Loucy (cell line): ENCODE measurements around the gene AGBL4.

Source experiments
- CTCF ChIP-seq: fragments of 200-600 bp; sonication (generic); conservative IDR thresholded peaks from 2 replicates; pipeline ENCODE4 v1.5.1; 2014; ENCODE audit warnings: mild to moderate bottlenecking, antibody characterized with exemption, low read length
- EZH2phosphoT487 ChIP-seq: fragments of 200-600 bp; IDR thresholded peaks from 2 replicates; pipeline ENCODE4 v1.6.1; 2018; ENCODE audit warnings: antibody characterized with exemption, mild to moderate bottlenecking, moderate library complexity, borderline replicate concordance

- TF ChIP-seq EZH2phosphoT487 = no peak
- no peak for TF ChIP-seq CTCF
Observed at GRCh38 chr1:48627486-48627885, 1396.3 kb downstream of the AGBL4 start.
